Measurements from ENCODE around the gene PHF21A.

- TF ChIP-seq GLI4 (CRISPR knock-in tag; IDR thresholded peaks at IDR 0.05; ENCODE audit: borderline replicate concordance), result no peak
- TF ChIP-seq FOXK2 (IDR thresholded peaks at IDR 0.05), result no peak
- TF ChIP-seq CBX2 (IDR thresholded peaks at IDR 0.05; ENCODE audit: low read depth, low read length), result no peak
- no peak for TF ChIP-seq CBX2 (CRISPR knock-in tag; IDR thresholded peaks at IDR 0.05; ENCODE audit: low read depth)
- TF ChIP-seq ZFP62 (CRISPR knock-in tag; IDR thresholded peaks at IDR 0.05), result no peak
- no peak for TF ChIP-seq TCF7 (IDR thresholded peaks at IDR 0.05; ENCODE audit: low read depth)
- TF ChIP-seq, protein P1, sequence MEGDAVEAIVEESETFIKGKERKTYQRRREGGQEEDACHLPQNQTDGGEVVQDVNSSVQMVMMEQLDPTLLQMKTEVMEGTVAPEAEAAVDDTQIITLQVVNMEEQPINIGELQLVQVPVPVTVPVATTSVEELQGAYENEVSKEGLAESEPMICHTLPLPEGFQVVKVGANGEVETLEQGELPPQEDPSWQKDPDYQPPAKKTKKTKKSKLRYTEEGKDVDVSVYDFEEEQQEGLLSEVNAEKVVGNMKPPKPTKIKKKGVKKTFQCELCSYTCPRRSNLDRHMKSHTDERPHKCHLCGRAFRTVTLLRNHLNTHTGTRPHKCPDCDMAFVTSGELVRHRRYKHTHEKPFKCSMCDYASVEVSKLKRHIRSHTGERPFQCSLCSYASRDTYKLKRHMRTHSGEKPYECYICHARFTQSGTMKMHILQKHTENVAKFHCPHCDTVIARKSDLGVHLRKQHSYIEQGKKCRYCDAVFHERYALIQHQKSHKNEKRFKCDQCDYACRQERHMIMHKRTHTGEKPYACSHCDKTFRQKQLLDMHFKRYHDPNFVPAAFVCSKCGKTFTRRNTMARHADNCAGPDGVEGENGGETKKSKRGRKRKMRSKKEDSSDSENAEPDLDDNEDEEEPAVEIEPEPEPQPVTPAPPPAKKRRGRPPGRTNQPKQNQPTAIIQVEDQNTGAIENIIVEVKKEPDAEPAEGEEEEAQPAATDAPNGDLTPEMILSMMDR (CRISPR knock-in tag; IDR thresholded peaks at IDR 0.05), result no peak
- no peak for TF ChIP-seq JUNB (CRISPR knock-in tag; IDR thresholded peaks at IDR 0.05; ENCODE audit: borderline replicate concordance)
- no peak for TF ChIP-seq CHD2 (IDR thresholded peaks at IDR 0.05; ENCODE audit: low read depth, low read length)
- TF ChIP-seq EP300 (IDR thresholded peaks at IDR 0.05; ENCODE audit: low read depth in 2 of 2, low read length in 2 of 2), result no peak
- TF ChIP-seq EP300 (CRISPR knock-in tag; IDR thresholded peaks at IDR 0.05; ENCODE audit: borderline replicate concordance), result no peak
- TF ChIP-seq, protein P2, sequence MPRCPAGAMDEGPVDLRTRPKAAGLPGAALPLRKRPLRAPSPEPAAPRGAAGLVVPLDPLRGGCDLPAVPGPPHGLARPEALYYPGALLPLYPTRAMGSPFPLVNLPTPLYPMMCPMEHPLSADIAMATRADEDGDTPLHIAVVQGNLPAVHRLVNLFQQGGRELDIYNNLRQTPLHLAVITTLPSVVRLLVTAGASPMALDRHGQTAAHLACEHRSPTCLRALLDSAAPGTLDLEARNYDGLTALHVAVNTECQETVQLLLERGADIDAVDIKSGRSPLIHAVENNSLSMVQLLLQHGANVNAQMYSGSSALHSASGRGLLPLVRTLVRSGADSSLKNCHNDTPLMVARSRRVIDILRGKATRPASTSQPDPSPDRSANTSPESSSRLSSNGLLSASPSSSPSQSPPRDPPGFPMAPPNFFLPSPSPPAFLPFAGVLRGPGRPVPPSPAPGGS (CRISPR knock-in tag; IDR thresholded peaks at IDR 0.05), result no peak
- TF ChIP-seq POLR2A (IDR thresholded peaks at IDR 0.05; ENCODE audit: insufficient read depth in 1 of 2, low read depth in 2 of 2, low read length in 2 of 2), result no peak
- no peak for TF ChIP-seq ZNF609 (CRISPR knock-in tag; IDR thresholded peaks at IDR 0.05; ENCODE audit: borderline replicate concordance)
- TF ChIP-seq, protein P3, sequence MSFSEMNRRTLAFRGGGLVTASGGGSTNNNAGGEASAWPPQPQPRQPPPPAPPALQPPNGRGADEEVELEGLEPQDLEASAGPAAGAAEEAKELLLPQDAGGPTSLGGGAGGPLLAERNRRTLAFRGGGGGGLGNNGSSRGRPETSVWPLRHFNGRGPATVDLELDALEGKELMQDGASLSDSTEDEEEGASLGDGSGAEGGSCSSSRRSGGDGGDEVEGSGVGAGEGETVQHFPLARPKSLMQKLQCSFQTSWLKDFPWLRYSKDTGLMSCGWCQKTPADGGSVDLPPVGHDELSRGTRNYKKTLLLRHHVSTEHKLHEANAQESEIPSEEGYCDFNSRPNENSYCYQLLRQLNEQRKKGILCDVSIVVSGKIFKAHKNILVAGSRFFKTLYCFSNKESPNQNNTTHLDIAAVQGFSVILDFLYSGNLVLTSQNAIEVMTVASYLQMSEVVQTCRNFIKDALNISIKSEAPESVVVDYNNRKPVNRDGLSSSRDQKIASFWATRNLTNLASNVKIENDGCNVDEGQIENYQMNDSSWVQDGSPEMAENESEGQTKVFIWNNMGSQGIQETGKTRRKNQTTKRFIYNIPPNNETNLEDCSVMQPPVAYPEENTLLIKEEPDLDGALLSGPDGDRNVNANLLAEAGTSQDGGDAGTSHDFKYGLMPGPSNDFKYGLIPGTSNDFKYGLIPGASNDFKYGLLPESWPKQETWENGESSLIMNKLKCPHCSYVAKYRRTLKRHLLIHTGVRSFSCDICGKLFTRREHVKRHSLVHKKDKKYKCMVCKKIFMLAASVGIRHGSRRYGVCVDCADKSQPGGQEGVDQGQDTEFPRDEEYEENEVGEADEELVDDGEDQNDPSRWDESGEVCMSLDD (CRISPR knock-in tag; IDR thresholded peaks at IDR 0.05; ENCODE audit: borderline replicate concordance), result no peak
These were observed 195.3 kb downstream of the PHF21A start for GRCh38 chr11:45926001-45926401.
